ENCODE data around the gene ADSL.

Gene ADSL

DNA sequence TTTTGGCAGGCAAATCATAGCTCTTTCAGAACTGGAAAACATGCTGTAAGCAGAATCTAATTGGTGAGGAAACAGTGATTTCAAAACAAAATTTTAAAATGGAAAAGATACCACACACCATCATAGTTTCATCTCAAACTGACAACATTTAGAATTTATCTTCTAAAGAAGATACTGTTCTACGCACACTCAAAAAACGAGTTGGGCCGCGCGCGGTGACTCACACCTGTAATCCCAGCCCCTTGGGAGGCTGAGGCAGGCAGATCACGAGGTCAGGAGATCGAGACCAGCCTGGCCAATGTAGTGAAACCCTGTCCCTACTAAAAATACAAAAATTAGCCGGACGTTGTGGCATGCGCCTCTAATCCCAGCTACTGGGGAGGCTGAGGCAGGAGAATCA is 44.2 kb upstream of the ADSL start:
- no peak for ATAC-seq

DNA sequence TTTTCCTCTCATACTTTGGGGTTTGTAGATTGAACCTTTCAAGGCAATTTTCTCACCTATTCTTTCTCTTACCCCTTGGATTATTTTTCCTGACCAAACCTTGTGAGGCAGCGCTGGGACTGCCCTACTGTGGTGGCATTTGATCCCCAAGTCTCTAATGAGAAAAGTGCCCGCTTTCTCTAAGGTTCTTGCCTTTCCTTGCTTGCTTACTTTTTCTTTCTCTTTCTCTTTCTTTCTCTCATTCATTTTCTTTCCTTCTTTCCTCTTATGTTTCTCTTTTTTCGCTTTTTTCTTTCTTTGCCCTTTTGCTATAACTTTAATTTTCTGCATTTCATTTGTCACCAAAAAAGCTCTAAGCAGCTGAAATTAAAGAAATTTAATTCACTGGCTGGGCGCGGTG is 40.7 kb upstream of the ADSL start:
- TF ChIP-seq, protein P1, sequence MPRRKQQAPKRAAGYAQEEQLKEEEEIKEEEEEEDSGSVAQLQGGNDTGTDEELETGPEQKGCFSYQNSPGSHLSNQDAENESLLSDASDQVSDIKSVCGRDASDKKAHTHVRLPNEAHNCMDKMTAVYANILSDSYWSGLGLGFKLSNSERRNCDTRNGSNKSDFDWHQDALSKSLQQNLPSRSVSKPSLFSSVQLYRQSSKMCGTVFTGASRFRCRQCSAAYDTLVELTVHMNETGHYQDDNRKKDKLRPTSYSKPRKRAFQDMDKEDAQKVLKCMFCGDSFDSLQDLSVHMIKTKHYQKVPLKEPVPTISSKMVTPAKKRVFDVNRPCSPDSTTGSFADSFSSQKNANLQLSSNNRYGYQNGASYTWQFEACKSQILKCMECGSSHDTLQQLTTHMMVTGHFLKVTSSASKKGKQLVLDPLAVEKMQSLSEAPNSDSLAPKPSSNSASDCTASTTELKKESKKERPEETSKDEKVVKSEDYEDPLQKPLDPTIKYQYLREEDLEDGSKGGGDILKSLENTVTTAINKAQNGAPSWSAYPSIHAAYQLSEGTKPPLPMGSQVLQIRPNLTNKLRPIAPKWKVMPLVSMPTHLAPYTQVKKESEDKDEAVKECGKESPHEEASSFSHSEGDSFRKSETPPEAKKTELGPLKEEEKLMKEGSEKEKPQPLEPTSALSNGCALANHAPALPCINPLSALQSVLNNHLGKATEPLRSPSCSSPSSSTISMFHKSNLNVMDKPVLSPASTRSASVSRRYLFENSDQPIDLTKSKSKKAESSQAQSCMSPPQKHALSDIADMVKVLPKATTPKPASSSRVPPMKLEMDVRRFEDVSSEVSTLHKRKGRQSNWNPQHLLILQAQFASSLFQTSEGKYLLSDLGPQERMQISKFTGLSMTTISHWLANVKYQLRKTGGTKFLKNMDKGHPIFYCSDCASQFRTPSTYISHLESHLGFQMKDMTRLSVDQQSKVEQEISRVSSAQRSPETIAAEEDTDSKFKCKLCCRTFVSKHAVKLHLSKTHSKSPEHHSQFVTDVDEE (CRISPR knock-in tag; IDR thresholded peaks at IDR 0.05) = no peak
- no peak for TF ChIP-seq ZNF8 (CRISPR knock-in tag; IDR thresholded peaks at IDR 0.05)
- no peak for TF ChIP-seq ZFP30 (CRISPR knock-in tag; IDR thresholded peaks at IDR 0.05)
- TF ChIP-seq, protein P2, sequence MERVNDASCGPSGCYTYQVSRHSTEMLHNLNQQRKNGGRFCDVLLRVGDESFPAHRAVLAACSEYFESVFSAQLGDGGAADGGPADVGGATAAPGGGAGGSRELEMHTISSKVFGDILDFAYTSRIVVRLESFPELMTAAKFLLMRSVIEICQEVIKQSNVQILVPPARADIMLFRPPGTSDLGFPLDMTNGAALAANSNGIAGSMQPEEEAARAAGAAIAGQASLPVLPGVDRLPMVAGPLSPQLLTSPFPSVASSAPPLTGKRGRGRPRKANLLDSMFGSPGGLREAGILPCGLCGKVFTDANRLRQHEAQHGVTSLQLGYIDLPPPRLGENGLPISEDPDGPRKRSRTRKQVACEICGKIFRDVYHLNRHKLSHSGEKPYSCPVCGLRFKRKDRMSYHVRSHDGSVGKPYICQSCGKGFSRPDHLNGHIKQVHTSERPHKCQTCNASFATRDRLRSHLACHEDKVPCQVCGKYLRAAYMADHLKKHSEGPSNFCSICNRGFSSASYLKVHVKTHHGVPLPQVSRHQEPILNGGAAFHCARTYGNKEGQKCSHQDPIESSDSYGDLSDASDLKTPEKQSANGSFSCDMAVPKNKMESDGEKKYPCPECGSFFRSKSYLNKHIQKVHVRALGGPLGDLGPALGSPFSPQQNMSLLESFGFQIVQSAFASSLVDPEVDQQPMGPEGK (CRISPR knock-in tag; IDR thresholded peaks at IDR 0.05; ENCODE audit: borderline replicate concordance) = no peak
- TF ChIP-seq TOX (CRISPR knock-in tag; IDR thresholded peaks at IDR 0.05; ENCODE audit: borderline replicate concordance) = no peak
- TF ChIP-seq SNAI2 (CRISPR knock-in tag; IDR thresholded peaks at IDR 0.05) = no peak
- TF ChIP-seq ESRRG (CRISPR knock-in tag; IDR thresholded peaks at IDR 0.05) = no peak
- no peak for TF ChIP-seq OSR1 (CRISPR knock-in tag; IDR thresholded peaks at IDR 0.05)
- TF ChIP-seq ZC3H10 (CRISPR knock-in tag; IDR thresholded peaks at IDR 0.05) = no peak
- TF ChIP-seq PPARA (CRISPR knock-in tag; IDR thresholded peaks at IDR 0.05; ENCODE audit: borderline replicate concordance) = no peak
- TF ChIP-seq ISL1 (CRISPR knock-in tag; IDR thresholded peaks at IDR 0.05) = no peak
- TF ChIP-seq, protein P3, sequence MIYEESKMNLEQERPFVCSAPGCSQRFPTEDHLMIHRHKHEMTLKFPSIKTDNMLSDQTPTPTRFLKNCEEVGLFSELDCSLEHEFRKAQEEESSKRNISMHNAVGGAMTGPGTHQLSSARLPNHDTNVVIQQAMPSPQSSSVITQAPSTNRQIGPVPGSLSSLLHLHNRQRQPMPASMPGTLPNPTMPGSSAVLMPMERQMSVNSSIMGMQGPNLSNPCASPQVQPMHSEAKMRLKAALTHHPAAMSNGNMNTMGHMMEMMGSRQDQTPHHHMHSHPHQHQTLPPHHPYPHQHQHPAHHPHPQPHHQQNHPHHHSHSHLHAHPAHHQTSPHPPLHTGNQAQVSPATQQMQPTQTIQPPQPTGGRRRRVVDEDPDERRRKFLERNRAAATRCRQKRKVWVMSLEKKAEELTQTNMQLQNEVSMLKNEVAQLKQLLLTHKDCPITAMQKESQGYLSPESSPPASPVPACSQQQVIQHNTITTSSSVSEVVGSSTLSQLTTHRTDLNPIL (CRISPR knock-in tag; IDR thresholded peaks at IDR 0.05; ENCODE audit: low read depth) = no peak
- TF ChIP-seq CSDC2 (CRISPR knock-in tag; IDR thresholded peaks at IDR 0.05) = no peak
- no peak for TF ChIP-seq GLIS3 (CRISPR knock-in tag; IDR thresholded peaks at IDR 0.05)
- TF ChIP-seq ZNF565 (CRISPR knock-in tag; conservative IDR thresholded peaks at IDR 0.05; ENCODE audit: low read depth) = no peak
- no peak for TF ChIP-seq ARNTL (CRISPR knock-in tag; IDR thresholded peaks at IDR 0.05; ENCODE audit: borderline replicate concordance, low read depth)
- TF ChIP-seq ZNF70 (CRISPR knock-in tag; IDR thresholded peaks at IDR 0.05) = no peak
- no peak for TF ChIP-seq TCF4 (CRISPR knock-in tag; IDR thresholded peaks at IDR 0.05; ENCODE audit: borderline replicate concordance)
- no peak for TF ChIP-seq ZFP3 (CRISPR knock-in tag; IDR thresholded peaks at IDR 0.05)
- TF ChIP-seq, protein P4, sequence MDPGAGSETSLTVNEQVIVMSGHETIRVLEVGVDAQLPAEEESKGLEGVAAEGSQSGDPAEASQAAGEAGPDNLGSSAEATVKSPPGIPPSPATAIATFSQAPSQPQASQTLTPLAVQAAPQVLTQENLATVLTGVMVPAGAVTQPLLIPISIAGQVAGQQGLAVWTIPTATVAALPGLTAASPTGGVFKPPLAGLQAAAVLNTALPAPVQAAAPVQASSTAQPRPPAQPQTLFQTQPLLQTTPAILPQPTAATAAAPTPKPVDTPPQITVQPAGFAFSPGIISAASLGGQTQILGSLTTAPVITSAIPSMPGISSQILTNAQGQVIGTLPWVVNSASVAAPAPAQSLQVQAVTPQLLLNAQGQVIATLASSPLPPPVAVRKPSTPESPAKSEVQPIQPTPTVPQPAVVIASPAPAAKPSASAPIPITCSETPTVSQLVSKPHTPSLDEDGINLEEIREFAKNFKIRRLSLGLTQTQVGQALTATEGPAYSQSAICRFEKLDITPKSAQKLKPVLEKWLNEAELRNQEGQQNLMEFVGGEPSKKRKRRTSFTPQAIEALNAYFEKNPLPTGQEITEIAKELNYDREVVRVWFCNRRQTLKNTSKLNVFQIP (CRISPR knock-in tag; IDR thresholded peaks at IDR 0.05; ENCODE audit: borderline replicate concordance, low read depth) = no peak
- no peak for ATAC-seq

More for the DNA sequence above, 44.2 kb upstream of the ADSL start:
- TF ChIP-seq, protein P1 (CRISPR knock-in tag; IDR thresholded peaks at IDR 0.05) = no peak
- TF ChIP-seq ZNF565 (CRISPR knock-in tag; conservative IDR thresholded peaks at IDR 0.05; ENCODE audit: low read depth) = no peak
- TF ChIP-seq ZNF8 (CRISPR knock-in tag; IDR thresholded peaks at IDR 0.05) = no peak
- no peak for TF ChIP-seq ZFP30 (CRISPR knock-in tag; IDR thresholded peaks at IDR 0.05)
- TF ChIP-seq, protein P3 (CRISPR knock-in tag; IDR thresholded peaks at IDR 0.05; ENCODE audit: low read depth) = no peak
- no peak for TF ChIP-seq ZNF70 (CRISPR knock-in tag; IDR thresholded peaks at IDR 0.05)
- TF ChIP-seq, protein P2 (CRISPR knock-in tag; IDR thresholded peaks at IDR 0.05; ENCODE audit: borderline replicate concordance) = no peak
- TF ChIP-seq ZFP3 (CRISPR knock-in tag; IDR thresholded peaks at IDR 0.05) = no peak
